HEK293 (cell line): Measurements from ENCODE around the gene PDYN.

Experiments
- CTCF ChIA-PET: fragments of 350-600 bp; formaldehyde crosslinking; extraction: SDS; loops from one replicate; lab custom pipeline; 2021; ENCODE audit warnings: antibody characterized with exemption; lab: Yijun Ruan, JAX
- POLR2A ChIA-PET: fragments of 300-600 bp; formaldehyde crosslinking; extraction: SDS; loops from one replicate; lab custom pipeline; 2020; ENCODE audit warnings: antibody characterized with exemption, inconsistent platforms; lab: Yijun Ruan, JAX
- H3K27ac ChIP-seq: fragments of 200-500 bp; sonication (Bioruptor generic); 2 replicates; pipeline ENCODE4 v1.5.1; 2014; ENCODE audit warnings: low read depth, low read length, control low read depth, inconsistent platforms; ENCODE audit errors: extremely low read depth
- H3K36me3 ChIP-seq, 2 experiments: fragments of 200-500 bp in 1 of 2; sonication (Bioruptor generic) in 1 of 2; 1 replicate in 1 of 2; 2 replicates in 1 of 2; pipeline ENCODE4 v1.5.1; 2014 to 2017; ENCODE audit warnings: inconsistent platforms in 2 of 2, low read length in 2 of 2; ENCODE audit not compliant: control insufficient read depth in 2 of 2, insufficient read depth in 1 of 2
- H3K4me1 ChIP-seq: fragments of 200-500 bp; sonication (Bioruptor generic); 2 replicates; pipeline ENCODE4 v1.5.1; 2014; ENCODE audit warnings: mild to moderate bottlenecking, low read length, inconsistent platforms; ENCODE audit not compliant: control insufficient read depth, insufficient read depth
- H3K4me3 ChIP-seq: 2 replicates; pipeline ENCODE4 v1.5.1; 2011; ENCODE audit warnings: low read depth, mild to moderate bottlenecking, control low read depth, low read length, moderate library complexity
- H3K9me3 ChIP-seq: fragments of 200-500 bp; sonication (Bioruptor generic); 2 replicates; pipeline ENCODE4 v1.5.1; 2014; ENCODE audit warnings: low read depth, low read length, inconsistent platforms; ENCODE audit not compliant: control insufficient read depth, insufficient read depth
- CTCF ChIP-seq: fragments of 450-650 bp; formaldehyde crosslinking; IDR thresholded peaks from 2 replicates; pipeline ENCODE4 v1.5.1; 2016; ENCODE audit warnings: missing biosample characterization, missing genetic modification characterization
- KLF10 ChIP-seq: fragments of 450-650 bp; IDR thresholded peaks from 2 replicates; pipeline ENCODE4 v1.5.1; 2018; ENCODE audit warnings: missing biosample characterization, mild to moderate bottlenecking, missing genetic modification characterization
- KLF17 ChIP-seq: fragments of 450-650 bp; formaldehyde crosslinking; IDR thresholded peaks from 2 replicates; pipeline ENCODE4 v1.5.1; 2016; ENCODE audit warnings: missing biosample characterization, missing genetic modification characterization
- PBX3 ChIP-seq: sonication (generic); formaldehyde crosslinking; IDR thresholded peaks from 2 replicates; pipeline ENCODE4 v1.8.1; 2022; ENCODE audit warnings: mild to moderate bottlenecking, moderate library complexity, missing genetic modification reagents
- PRDM1 ChIP-seq: fragments of 450-650 bp; formaldehyde crosslinking; IDR thresholded peaks from 2 replicates; pipeline ENCODE4; 2016; ENCODE audit warnings: missing biosample characterization, missing genetic modification characterization
- PRDM2 ChIP-seq: fragments of 450-650 bp; formaldehyde crosslinking; IDR thresholded peaks from 2 replicates; pipeline ENCODE4 v1.5.1; 2016; ENCODE audit warnings: missing biosample characterization, missing genetic modification characterization, borderline replicate concordance
- TSHZ1 ChIP-seq: fragments of 450-650 bp; formaldehyde crosslinking; IDR thresholded peaks from 2 replicates; pipeline ENCODE4 v1.5.1; 2016; ENCODE audit warnings: missing biosample characterization, missing genetic modification characterization, borderline replicate concordance
- ZBTB17 ChIP-seq: fragments of 450-650 bp; formaldehyde crosslinking; IDR thresholded peaks from 2 replicates; pipeline ENCODE4 v1.5.1; 2016; ENCODE audit warnings: missing biosample characterization, missing genetic modification characterization
- ZNF23 ChIP-seq: fragments of 450-650 bp; formaldehyde crosslinking; IDR thresholded peaks from 2 replicates; pipeline ENCODE4 v1.5.1; 2016; ENCODE audit warnings: missing biosample characterization, missing genetic modification characterization, borderline replicate concordance
- ZNF292 ChIP-seq: fragments of 450-650 bp; formaldehyde crosslinking; IDR thresholded peaks from 2 replicates; pipeline ENCODE4 v1.5.1; 2016; ENCODE audit warnings: low read depth, missing biosample characterization, missing genetic modification characterization, borderline replicate concordance
- ZNF561 ChIP-seq: fragments of 450-650 bp; IDR thresholded peaks from 2 replicates; pipeline ENCODE4 v1.5.1; 2018; ENCODE audit warnings: missing biosample characterization, missing genetic modification characterization, borderline replicate concordance
- ZNF654 ChIP-seq: fragments of 450-650 bp; formaldehyde crosslinking; IDR thresholded peaks from 2 replicates; pipeline ENCODE4 v1.5.1; 2016; ENCODE audit warnings: low read depth, missing biosample characterization, missing genetic modification characterization
- ZNF692 ChIP-seq: fragments of 450-650 bp; formaldehyde crosslinking; IDR thresholded peaks from 2 replicates; pipeline ENCODE4 v1.5.1; 2016; ENCODE audit warnings: missing biosample characterization, missing genetic modification characterization
- ZNF747 ChIP-seq: fragments of 450-650 bp; formaldehyde crosslinking; IDR thresholded peaks from 2 replicates; pipeline ENCODE4 v1.5.1; 2016; ENCODE audit warnings: missing biosample characterization, missing genetic modification characterization
- ZSCAN30 ChIP-seq: fragments of 450-650 bp; IDR thresholded peaks from 2 replicates; pipeline ENCODE4 v1.5.1; 2018; ENCODE audit warnings: missing biosample characterization, mild to moderate bottlenecking, missing genetic modification characterization, moderate library complexity

PDYN gene

GRCh38 chr20:1997483-1998192 lies 3.8 kb upstream of the PDYN start (continued):
- no peak for TF ChIP-seq ZNF23

- H3K4me1 ChIP-seq, result no peaks in the 10 kb centered on the region
- no peaks in the 10 kb centered on the region for H3K9me3 ChIP-seq
- no peak for TF ChIP-seq TSHZ1 (tag by site-specific recombination)
- no peak for TF ChIP-seq CTCF
- TF ChIP-seq ZNF747 (tag by site-specific recombination), result no peak
- no peak for TF ChIP-seq PRDM2 (tag by site-specific recombination)
- no peak for TF ChIP-seq PBX3 (CRISPR knock-in tag)
- TF ChIP-seq ZNF561 (tag by site-specific recombination), result no peak
- no peak for TF ChIP-seq ZNF23
- TF ChIP-seq ZNF692 (tag by site-specific recombination), result no peak
- no peak for TF ChIP-seq ZNF654 (tag by site-specific recombination)
- no peak for TF ChIP-seq ZNF292 (tag by site-specific recombination)
- TF ChIP-seq PRDM1, result no peak
- TF ChIP-seq KLF10 (tag by site-specific recombination), result no peak
- TF ChIP-seq ZBTB17 (tag by site-specific recombination), result no peak
- TF ChIP-seq KLF17 (tag by site-specific recombination), result no peak
- no peak for TF ChIP-seq ZSCAN30 (tag by site-specific recombination)
- H3K27ac ChIP-seq, result no peak overlapping the region
- POLR2A ChIA-PET, result no interaction called here
- no peak overlapping the region for H3K4me3 ChIP-seq
- CTCF ChIA-PET, result interaction anchor here (1.0 to 1.8 kb wide), 2 partner anchors 11 kb away, joined by 7 to 9 read pairs; no protein-coding TSS in a partner anchor
- no peaks in the 10 kb centered on the region for H3K36me3 ChIP-seq
Observed at GRCh38 chr20:1995531-1996310, 1.9 kb upstream of the PDYN start.
